H1 (cell line): ENCODE data around the gene TBC1D22A. TPM values are rescaled to one million over a fixed set of nuclear protein-coding genes. Genes with fewer than 3 reads are reported as not detected.

Source experiments
- ATF3 ChIP-seq: IDR thresholded peaks from 2 replicates; pipeline ENCODE4 v1.6.1; 2011; ENCODE audit warnings: low read depth, mild to moderate bottlenecking, low read length; ENCODE audit not compliant: insufficient read depth
- BACH1 ChIP-seq: IDR thresholded peaks from 2 replicates; pipeline ENCODE4 v1.6.1; 2012; ENCODE audit warnings: low read length, improper control_type of control experiment
- BCL11A ChIP-seq, 2 experiments: IDR thresholded peaks; one replicate each; pipeline ENCODE4 v1.6.1; 2011; ENCODE audit warnings: low read depth in 2 of 2, low read length in 2 of 2, mild to moderate bottlenecking in 2 of 2
- CBX5 ChIP-seq: fragments of 300-800, 300-1000 bp; sonication (generic); IDR thresholded peaks from 2 replicates; pipeline ENCODE4 v1.7.1; 2016; ENCODE audit warnings: antibody characterized with exemption, low read length, low read depth
- CEBPB ChIP-seq: IDR thresholded peaks from 2 replicates; pipeline ENCODE4 v1.6.1; 2012; ENCODE audit warnings: low read depth, low read length
- HDAC2 ChIP-seq, 2 experiments: fragments of 300-600 bp in 1 of 2; sonication (generic) in 1 of 2; IDR thresholded peaks; 2 replicates each; pipeline ENCODE4 v1.6.1; 2011 to 2012; ENCODE audit warnings: low read depth in 2 of 2, low read length in 2 of 2, mild to moderate bottlenecking in 2 of 2, moderate library complexity in 2 of 2, borderline replicate concordance in 1 of 2, inconsistent platforms in 1 of 2
- JUN ChIP-seq: IDR thresholded peaks from 2 replicates; pipeline ENCODE4 v1.6.1; 2011; ENCODE audit warnings: low read depth, mild to moderate bottlenecking, improper control_type of control experiment, low read length
- NRF1 ChIP-seq: IDR thresholded peaks from 2 replicates; pipeline ENCODE4 v1.6.1; 2011; ENCODE audit warnings: mild to moderate bottlenecking, low read depth, low read length, improper control_type of control experiment
- RXRA ChIP-seq: IDR thresholded peaks from 2 replicates; pipeline ENCODE4 v1.6.1; 2011; ENCODE audit warnings: low read depth, mild to moderate bottlenecking, low read length, moderate library complexity; ENCODE audit not compliant: insufficient read depth
- SIN3A ChIP-seq, 2 experiments: IDR thresholded peaks in 1 of 2; conservative IDR thresholded peaks in 1 of 2; 2 replicates each; pipeline ENCODE4 v1.6.1; 2011 to 2012; ENCODE audit warnings: low read length in 2 of 2, improper control_type of control experiment in 1 of 2, low read depth in 1 of 2, mild to moderate bottlenecking in 1 of 2
- polyA plus RNA-seq, 7 experiments: library from polyadenylated mRNA; depleted of rRNA in 3 of 7; stranded (reverse) in 5 of 7; unstranded in 2 of 7; fragments of >200 nt in 5 of 7; fragments of 200-250 nt in 2 of 7; gene quantifications; 1 replicate in 5 of 7; 2 replicates in 1 of 7; 4 replicates in 1 of 7; pipeline versions ENCODE4 v1.2.1 to v1.2.3, GENCODE V29; 2011 to 2013; ENCODE audit warnings: missing spikeins in 2 of 7, mixed read lengths in 2 of 7
- total RNA-seq: library from RNA; stranded (reverse); fragmentation: NEBNext Ultra II Directional; extraction: Animal tissue kit (Norgen Biotek cat#: 25700); gene quantifications from 2 replicates; pipeline ENCODE4 v1.2.1, GENCODE V29; 2021
- TF ChIP-seq, protein P1 (sequence below): fragments of 300-600 bp; sonication (generic); IDR thresholded peaks from 2 replicates; pipeline ENCODE4 v1.7.1; 2012; ENCODE audit warnings: low read length, moderate library complexity, mild to moderate bottlenecking, inconsistent platforms; ENCODE audit not compliant: insufficient replicate concordance

Gene TBC1D22A
- total and polyA plus RNA-seq, 2 of the 8 experiments (the other 6 are each of a cell fraction or from before 2014, with no cell fraction given) = 11.9 to 18.4 TPM

GRCh38 chr22:46803936-46804335 is 41.5 kb downstream of the TBC1D22A start (continued):
- TF ChIP-seq, protein P1, sequence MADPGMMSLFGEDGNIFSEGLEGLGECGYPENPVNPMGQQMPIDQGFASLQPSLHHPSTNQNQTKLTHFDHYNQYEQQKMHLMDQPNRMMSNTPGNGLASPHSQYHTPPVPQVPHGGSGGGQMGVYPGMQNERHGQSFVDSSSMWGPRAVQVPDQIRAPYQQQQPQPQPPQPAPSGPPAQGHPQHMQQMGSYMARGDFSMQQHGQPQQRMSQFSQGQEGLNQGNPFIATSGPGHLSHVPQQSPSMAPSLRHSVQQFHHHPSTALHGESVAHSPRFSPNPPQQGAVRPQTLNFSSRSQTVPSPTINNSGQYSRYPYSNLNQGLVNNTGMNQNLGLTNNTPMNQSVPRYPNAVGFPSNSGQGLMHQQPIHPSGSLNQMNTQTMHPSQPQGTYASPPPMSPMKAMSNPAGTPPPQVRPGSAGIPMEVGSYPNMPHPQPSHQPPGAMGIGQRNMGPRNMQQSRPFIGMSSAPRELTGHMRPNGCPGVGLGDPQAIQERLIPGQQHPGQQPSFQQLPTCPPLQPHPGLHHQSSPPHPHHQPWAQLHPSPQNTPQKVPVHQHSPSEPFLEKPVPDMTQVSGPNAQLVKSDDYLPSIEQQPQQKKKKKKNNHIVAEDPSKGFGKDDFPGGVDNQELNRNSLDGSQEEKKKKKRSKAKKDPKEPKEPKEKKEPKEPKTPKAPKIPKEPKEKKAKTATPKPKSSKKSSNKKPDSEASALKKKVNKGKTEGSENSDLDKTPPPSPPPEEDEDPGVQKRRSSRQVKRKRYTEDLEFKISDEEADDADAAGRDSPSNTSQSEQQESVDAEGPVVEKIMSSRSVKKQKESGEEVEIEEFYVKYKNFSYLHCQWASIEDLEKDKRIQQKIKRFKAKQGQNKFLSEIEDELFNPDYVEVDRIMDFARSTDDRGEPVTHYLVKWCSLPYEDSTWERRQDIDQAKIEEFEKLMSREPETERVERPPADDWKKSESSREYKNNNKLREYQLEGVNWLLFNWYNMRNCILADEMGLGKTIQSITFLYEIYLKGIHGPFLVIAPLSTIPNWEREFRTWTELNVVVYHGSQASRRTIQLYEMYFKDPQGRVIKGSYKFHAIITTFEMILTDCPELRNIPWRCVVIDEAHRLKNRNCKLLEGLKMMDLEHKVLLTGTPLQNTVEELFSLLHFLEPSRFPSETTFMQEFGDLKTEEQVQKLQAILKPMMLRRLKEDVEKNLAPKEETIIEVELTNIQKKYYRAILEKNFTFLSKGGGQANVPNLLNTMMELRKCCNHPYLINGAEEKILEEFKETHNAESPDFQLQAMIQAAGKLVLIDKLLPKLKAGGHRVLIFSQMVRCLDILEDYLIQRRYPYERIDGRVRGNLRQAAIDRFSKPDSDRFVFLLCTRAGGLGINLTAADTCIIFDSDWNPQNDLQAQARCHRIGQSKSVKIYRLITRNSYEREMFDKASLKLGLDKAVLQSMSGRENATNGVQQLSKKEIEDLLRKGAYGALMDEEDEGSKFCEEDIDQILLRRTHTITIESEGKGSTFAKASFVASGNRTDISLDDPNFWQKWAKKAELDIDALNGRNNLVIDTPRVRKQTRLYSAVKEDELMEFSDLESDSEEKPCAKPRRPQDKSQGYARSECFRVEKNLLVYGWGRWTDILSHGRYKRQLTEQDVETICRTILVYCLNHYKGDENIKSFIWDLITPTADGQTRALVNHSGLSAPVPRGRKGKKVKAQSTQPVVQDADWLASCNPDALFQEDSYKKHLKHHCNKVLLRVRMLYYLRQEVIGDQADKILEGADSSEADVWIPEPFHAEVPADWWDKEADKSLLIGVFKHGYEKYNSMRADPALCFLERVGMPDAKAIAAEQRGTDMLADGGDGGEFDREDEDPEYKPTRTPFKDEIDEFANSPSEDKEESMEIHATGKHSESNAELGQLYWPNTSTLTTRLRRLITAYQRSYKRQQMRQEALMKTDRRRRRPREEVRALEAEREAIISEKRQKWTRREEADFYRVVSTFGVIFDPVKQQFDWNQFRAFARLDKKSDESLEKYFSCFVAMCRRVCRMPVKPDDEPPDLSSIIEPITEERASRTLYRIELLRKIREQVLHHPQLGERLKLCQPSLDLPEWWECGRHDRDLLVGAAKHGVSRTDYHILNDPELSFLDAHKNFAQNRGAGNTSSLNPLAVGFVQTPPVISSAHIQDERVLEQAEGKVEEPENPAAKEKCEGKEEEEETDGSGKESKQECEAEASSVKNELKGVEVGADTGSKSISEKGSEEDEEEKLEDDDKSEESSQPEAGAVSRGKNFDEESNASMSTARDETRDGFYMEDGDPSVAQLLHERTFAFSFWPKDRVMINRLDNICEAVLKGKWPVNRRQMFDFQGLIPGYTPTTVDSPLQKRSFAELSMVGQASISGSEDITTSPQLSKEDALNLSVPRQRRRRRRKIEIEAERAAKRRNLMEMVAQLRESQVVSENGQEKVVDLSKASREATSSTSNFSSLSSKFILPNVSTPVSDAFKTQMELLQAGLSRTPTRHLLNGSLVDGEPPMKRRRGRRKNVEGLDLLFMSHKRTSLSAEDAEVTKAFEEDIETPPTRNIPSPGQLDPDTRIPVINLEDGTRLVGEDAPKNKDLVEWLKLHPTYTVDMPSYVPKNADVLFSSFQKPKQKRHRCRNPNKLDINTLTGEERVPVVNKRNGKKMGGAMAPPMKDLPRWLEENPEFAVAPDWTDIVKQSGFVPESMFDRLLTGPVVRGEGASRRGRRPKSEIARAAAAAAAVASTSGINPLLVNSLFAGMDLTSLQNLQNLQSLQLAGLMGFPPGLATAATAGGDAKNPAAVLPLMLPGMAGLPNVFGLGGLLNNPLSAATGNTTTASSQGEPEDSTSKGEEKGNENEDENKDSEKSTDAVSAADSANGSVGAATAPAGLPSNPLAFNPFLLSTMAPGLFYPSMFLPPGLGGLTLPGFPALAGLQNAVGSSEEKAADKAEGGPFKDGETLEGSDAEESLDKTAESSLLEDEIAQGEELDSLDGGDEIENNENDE = no peak
- no peak for TF ChIP-seq NRF1
- TF ChIP-seq SIN3A (conservative IDR thresholded peaks at IDR 0.05 in 1 of 2, IDR thresholded peaks at IDR 0.05 in 1 of 2; ENCODE audit: low read depth in 1 of 2, low read length in 2 of 2) = no peak
- TF ChIP-seq BCL11A (IDR thresholded peaks at IDR 0.05; ENCODE audit: low read depth in 2 of 2, low read length in 2 of 2) = no peak
- no peak for TF ChIP-seq JUN
- TF ChIP-seq ATF3 = no peak
- TF ChIP-seq HDAC2 (IDR thresholded peaks at IDR 0.05; ENCODE audit: borderline replicate concordance in 1 of 2, low read depth in 2 of 2, low read length in 2 of 2) = no peak
- TF ChIP-seq CBX5 = no peak
- TF ChIP-seq CEBPB = no peak
- no peak for TF ChIP-seq RXRA
- TF ChIP-seq BACH1 = no peak
